Measurements from ENCODE around the gene CKLF. TPM values are rescaled to one million over a fixed set of nuclear protein-coding genes. Genes with fewer than 3 reads are reported as not detected.

CKLF gene
- total RNA-seq (10 to 100 TPM; 19.6 to 67.9 (median 44.3) TPM), polyA plus RNA-seq (10 to 100 TPM; 23.6 to 32.8 (median 26.2) TPM)
- long read RNA-seq, donor 1, transcript CKLF-201 (4 exons, 669 nt) = minor isoform, 30 of 90 reads
- long read RNA-seq, donor 1, transcript CKLF-204 (2 exons, 412 nt) = minor isoform, 5 of 90 reads
- long read RNA-seq, donor 1, transcript CKLF-203 (3 exons, 508 nt) = major isoform, 36 of 90 reads
- long read RNA-seq, donor 1, transcript CKLF-202 (3 exons, 571 nt) = minor isoform, 5 of 90 reads
- long read RNA-seq, donor 1, partial matches to known transcripts = 5 of 90 reads
- long read RNA-seq, donor 1, other reads (novel, unspliced or antisense) = 8 of 90 reads
- long read RNA-seq, donor 2, transcript CKLF-201 (4 exons, 669 nt) = minor isoform, 5 of 23 reads
- long read RNA-seq, donor 2, transcript CKLF-203 (3 exons, 508 nt) = major isoform, 17 of 23 reads
- long read RNA-seq, donor 2, partial matches to known transcripts = 0 of 23 reads
- long read RNA-seq, donor 2, other reads (novel, unspliced or antisense) = 0 of 23 reads
- long read RNA-seq, donor 3, transcript CKLF-203 (3 exons, 508 nt) = major isoform, 15 of 22 reads
- long read RNA-seq, donor 3, transcript CKLF-201 (4 exons, 669 nt) = minor isoform, 6 of 22 reads
- long read RNA-seq, donor 3, partial matches to known transcripts = 0 of 22 reads
- long read RNA-seq, donor 3, other reads (novel, unspliced or antisense) = 0 of 22 reads
- long read RNA-seq, donor 4, transcript CKLF-203 (3 exons, 508 nt) = minor isoform, 12 of 34 reads
- long read RNA-seq, donor 4, transcript CKLF-201 (4 exons, 669 nt) = major isoform, 16 of 34 reads
- long read RNA-seq, donor 4, partial matches to known transcripts = 0 of 34 reads
- long read RNA-seq, donor 4, other reads (novel, unspliced or antisense) = 1 of 34 reads
- long read RNA-seq, donor 5, transcript CKLF-203 (3 exons, 508 nt) = major isoform, 11 of 19 reads
- long read RNA-seq, donor 5, transcript CKLF-201 (4 exons, 669 nt) = minor isoform, 7 of 19 reads
- long read RNA-seq, donor 5, partial matches to known transcripts = 0 of 19 reads
- long read RNA-seq, donor 5, other reads (novel, unspliced or antisense) = 1 of 19 reads
- long read RNA-seq, donor 6, transcript CKLF-201 (4 exons, 669 nt) = major isoform, 13 of 24 reads
- long read RNA-seq, donor 6, transcript CKLF-203 (3 exons, 508 nt) = minor isoform, 10 of 24 reads
- long read RNA-seq, donor 6, partial matches to known transcripts = 0 of 24 reads
- long read RNA-seq, donor 6, other reads (novel, unspliced or antisense) = 1 of 24 reads
- long read RNA-seq, donor 7, transcript CKLF-203 (3 exons, 508 nt) = major isoform, 21 of 34 reads
- long read RNA-seq, donor 7, transcript CKLF-201 (4 exons, 669 nt) = minor isoform, 8 of 34 reads
- long read RNA-seq, donor 7, partial matches to known transcripts = 0 of 34 reads
- long read RNA-seq, donor 7, other reads (novel, unspliced or antisense) = 0 of 34 reads
- long read RNA-seq, donor 8, transcript CKLF-201 (4 exons, 669 nt) = minor isoform, 23 of 71 reads
- long read RNA-seq, donor 8, transcript CKLF-203 (3 exons, 508 nt) = major isoform, 43 of 71 reads
- long read RNA-seq, donor 8, partial matches to known transcripts = 0 of 71 reads
- long read RNA-seq, donor 8, other reads (novel, unspliced or antisense) = 0 of 71 reads
- long read RNA-seq, donor 9, transcript CKLF-201 (4 exons, 669 nt) = minor isoform, 17 of 44 reads
- long read RNA-seq, donor 9, transcript CKLF-203 (3 exons, 508 nt) = major isoform, 25 of 44 reads
- long read RNA-seq, donor 9, partial matches to known transcripts = 0 of 44 reads
- long read RNA-seq, donor 9, other reads (novel, unspliced or antisense) = 0 of 44 reads
- long read RNA-seq, donor 10, transcript CKLF-201 (4 exons, 669 nt) = minor isoform, 16 of 39 reads
- long read RNA-seq, donor 10, transcript CKLF-203 (3 exons, 508 nt) = major isoform, 21 of 39 reads
- long read RNA-seq, donor 10, partial matches to known transcripts = 0 of 39 reads
- long read RNA-seq, donor 10, other reads (novel, unspliced or antisense) = 0 of 39 reads

DNA sequence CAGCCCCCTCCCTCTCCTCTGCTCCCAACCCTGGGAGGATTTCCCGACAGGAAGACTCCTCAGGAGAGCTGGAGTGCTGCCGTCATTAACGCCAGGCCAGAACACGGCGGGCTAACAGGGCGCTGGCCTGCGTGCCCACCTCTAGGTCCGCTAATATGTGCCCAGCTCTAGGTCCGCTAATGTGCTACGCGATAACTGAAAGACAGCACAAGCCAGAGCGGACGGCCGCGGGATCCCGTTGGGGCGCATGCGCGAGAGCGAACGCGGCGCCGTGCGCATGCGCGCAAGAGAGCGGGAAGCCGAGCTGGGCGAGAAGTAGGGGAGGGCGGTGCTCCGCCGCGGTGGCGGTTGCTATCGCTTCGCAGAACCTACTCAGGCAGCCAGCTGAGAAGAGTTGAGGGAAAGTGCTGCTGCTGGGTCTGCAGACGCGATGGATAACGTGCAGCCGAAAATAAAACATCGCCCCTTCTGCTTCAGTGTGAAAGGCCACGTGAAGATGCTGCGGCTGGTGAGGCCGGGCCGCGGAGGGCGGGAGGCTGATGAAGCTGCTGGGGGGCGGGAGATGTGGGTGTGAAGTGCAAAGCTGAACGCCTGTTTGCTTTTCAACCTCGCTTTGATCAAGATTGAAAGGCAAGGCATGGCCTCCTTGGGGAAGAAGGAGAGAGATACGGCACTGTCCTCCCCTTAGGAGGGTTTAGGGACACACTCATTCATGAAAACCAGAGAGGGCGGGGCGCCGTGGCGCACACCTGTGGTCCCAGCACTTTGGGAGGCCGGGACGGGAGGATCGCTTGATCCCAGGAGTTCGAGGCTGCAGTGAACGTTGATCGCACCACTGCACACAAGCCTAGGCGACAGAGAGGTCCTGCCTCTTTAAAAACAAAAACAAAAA lies at the start of gene CKLF:
Gene CKLF (plus strand): TSS at position 291 of the 892 bp plus-strand sequence. CDS start 140 bp downstream, at position 431.
- Histone ChIP-seq H3K4me1 (replicated peaks in 1 of 2) (peaks cover 25 to 51% of the 10 kb centered on the region in 2 donors), H3K9me3 (replicated peaks in 1 of 3) (no peaks in the 10 kb centered on the region), H3K27ac (peak within 1 kb of the TSS; percentile 65 to 96 (median 91)), H3K36me3 (replicated peaks in 1 of 2) (peaks cover 0 to 4% of the 10 kb centered on the region in 2 donors), H3K4me3 (peak within 1 kb of the TSS; percentile 34 to 83 (median 71)), H3K27me3 (no peaks in the 10 kb centered on the region)
- peak; percentile 86 to 95 (median 89) for DNase-seq
- intact Hi-C loops (cut with DNase I) = loop anchor here in 1 of 2 donors (5.0 kb wide), 1 partner anchor 50 kb away; the partner anchor contains the start of gene CMTM3
- 6 to 21% (median 13%) methylated on average over 17 to 63 of the region's 63 CpGs for WGBS, 4 donors
- TF ChIP-seq, protein P1, sequence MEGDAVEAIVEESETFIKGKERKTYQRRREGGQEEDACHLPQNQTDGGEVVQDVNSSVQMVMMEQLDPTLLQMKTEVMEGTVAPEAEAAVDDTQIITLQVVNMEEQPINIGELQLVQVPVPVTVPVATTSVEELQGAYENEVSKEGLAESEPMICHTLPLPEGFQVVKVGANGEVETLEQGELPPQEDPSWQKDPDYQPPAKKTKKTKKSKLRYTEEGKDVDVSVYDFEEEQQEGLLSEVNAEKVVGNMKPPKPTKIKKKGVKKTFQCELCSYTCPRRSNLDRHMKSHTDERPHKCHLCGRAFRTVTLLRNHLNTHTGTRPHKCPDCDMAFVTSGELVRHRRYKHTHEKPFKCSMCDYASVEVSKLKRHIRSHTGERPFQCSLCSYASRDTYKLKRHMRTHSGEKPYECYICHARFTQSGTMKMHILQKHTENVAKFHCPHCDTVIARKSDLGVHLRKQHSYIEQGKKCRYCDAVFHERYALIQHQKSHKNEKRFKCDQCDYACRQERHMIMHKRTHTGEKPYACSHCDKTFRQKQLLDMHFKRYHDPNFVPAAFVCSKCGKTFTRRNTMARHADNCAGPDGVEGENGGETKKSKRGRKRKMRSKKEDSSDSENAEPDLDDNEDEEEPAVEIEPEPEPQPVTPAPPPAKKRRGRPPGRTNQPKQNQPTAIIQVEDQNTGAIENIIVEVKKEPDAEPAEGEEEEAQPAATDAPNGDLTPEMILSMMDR (IDR thresholded peaks at IDR 0.05) = no peak
- TF ChIP-seq POLR2A (IDR thresholded peaks at IDR 0.05) = peak; percentile 61 to 86

DNA sequence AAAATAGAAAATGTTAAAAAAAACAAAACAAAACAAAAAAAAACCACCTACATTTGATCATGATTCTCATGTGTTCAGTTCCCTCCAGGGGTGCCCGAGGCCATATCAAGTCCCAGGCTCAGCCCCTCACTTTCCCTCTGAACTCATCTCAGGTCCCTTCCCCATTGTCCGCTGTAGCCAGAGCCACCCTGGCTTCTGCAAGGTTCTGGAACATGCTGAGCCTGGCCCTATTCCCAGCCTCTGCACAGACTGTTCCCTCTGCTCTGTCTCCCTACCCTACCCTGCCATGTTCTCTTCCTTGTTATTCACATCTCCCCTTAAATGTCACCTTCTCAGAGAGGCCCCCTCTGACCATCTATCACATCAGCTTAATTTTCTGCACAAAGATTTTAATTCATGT lies 49.3 kb upstream of the CKLF start:
- DNase-seq = peak in 4 of 7 donors; percentile 17 to 42 (median 26)
- intact Hi-C loops (cut with DNase I) = no loop called here
- Histone ChIP-seq H3K27me3 (no peaks in the 10 kb centered on the region), H3K27ac (peak overlapping the region in 3 of 5 donors; percentile 39 to 89 (median 81)), H3K9me3 (replicated peaks in 1 of 3) (no peaks in the 10 kb centered on the region), H3K36me3 (replicated peaks in 1 of 2) (no peaks in the 10 kb centered on the region), H3K4me3 (no peak overlapping the region), H3K4me1 (replicated peaks in 1 of 2) (peaks cover 10 to 18% of the 10 kb centered on the region in 2 donors)
- TF ChIP-seq POLR2A (IDR thresholded peaks at IDR 0.05) = no peak
- TF ChIP-seq, protein P1 (IDR thresholded peaks at IDR 0.05) = no peak
- 64 to 81% (median 68%) methylated on average over 2 of the region's 2 CpGs for WGBS, 4 donors

GRCh38 chr16:66503612-66504011 lies 48.8 kb upstream of the CKLF start:
- Histone ChIP-seq H3K27ac (peak overlapping the region in 2 of 5 donors; percentile 39 to 89), H3K4me1 (replicated peaks in 1 of 2) (peaks cover 10 to 18% of the 10 kb centered on the region in 2 donors), H3K36me3 (replicated peaks in 1 of 2) (no peaks in the 10 kb centered on the region), H3K27me3 (no peaks in the 10 kb centered on the region), H3K4me3 (no peak overlapping the region), H3K9me3 (replicated peaks in 1 of 3) (no peaks in the 10 kb centered on the region)
- intact Hi-C loops (cut with DNase I) = no loop called here
- no peak for DNase-seq
- WGBS, 4 donors = 83 to 86% (median 86%) methylated on average over 3 of the region's 3 CpGs
- TF ChIP-seq, protein P1 (IDR thresholded peaks at IDR 0.05) = no peak
- TF ChIP-seq POLR2A (IDR thresholded peaks at IDR 0.05) = no peak

Measured in adrenal gland (tissue), 19 donors.